Measurements from ENCODE around the gene DOCK9. TPM values are rescaled to one million over a fixed set of nuclear protein-coding genes. Genes with fewer than 3 reads are reported as not detected.

DOCK9 gene
- total RNA-seq, 1 donor from 2014 or later, result 88.4 TPM

DNA sequence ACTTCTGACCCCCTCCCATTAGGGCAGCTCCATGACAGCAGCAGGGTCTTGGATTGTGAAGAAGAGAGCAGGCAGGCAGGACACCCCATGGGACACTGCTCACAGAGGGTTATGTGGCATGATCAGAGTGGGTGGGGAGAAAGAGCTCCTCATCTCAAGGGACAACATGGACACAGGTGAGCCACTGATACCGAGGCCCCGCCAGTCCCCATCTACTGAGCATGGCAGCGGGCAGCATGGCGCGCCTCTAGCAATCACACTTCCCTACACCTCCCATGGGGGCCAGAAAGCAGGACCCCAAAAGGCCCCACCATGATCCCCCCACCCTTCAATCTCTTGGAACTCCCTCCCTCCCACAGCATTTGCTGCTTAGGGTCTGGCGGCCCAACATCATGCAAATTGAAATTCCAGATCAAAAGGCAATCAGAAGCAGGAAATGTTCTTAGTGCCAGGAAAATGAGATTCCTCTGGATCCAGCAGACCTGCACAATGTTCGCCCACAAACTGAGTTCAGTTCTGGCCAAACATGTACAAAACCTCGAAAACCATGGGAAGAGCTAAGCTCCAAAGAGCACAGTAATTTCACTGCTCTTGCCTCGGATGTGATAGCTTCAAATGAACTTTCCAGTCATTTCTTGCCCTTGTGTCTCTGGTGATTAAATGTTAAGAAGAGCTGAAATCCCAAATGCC lies 14.8 kb downstream of the DOCK9 start:
- H3K4me3 ChIP-seq, result no peak overlapping the region
- intact Hi-C loops (cut with DNase I), result no loop called here
- no peaks in the 10 kb centered on the region for H3K36me3 ChIP-seq
- TF ChIP-seq, protein P1, sequence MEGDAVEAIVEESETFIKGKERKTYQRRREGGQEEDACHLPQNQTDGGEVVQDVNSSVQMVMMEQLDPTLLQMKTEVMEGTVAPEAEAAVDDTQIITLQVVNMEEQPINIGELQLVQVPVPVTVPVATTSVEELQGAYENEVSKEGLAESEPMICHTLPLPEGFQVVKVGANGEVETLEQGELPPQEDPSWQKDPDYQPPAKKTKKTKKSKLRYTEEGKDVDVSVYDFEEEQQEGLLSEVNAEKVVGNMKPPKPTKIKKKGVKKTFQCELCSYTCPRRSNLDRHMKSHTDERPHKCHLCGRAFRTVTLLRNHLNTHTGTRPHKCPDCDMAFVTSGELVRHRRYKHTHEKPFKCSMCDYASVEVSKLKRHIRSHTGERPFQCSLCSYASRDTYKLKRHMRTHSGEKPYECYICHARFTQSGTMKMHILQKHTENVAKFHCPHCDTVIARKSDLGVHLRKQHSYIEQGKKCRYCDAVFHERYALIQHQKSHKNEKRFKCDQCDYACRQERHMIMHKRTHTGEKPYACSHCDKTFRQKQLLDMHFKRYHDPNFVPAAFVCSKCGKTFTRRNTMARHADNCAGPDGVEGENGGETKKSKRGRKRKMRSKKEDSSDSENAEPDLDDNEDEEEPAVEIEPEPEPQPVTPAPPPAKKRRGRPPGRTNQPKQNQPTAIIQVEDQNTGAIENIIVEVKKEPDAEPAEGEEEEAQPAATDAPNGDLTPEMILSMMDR (IDR thresholded peaks at IDR 0.05), result no peak
- TF ChIP-seq POLR2A (IDR thresholded peaks at IDR 0.05) (no peak), POLR2AphosphoS5 (IDR thresholded peaks at IDR 0.05; ENCODE audit: insufficient read depth in 1 of 2, low read depth in 1 of 2) (no peak)
- H3K4me1 ChIP-seq, result peaks cover 27% of the 10 kb centered on the region
- DNase-seq (ENCODE audit: extremely low spot score in 2 of 2), result no peak
- H3K27ac ChIP-seq, result no peak overlapping the region
- no peaks in the 10 kb centered on the region for H3K9me3 ChIP-seq
- no peaks in the 10 kb centered on the region for H3K27me3 ChIP-seq

DNA sequence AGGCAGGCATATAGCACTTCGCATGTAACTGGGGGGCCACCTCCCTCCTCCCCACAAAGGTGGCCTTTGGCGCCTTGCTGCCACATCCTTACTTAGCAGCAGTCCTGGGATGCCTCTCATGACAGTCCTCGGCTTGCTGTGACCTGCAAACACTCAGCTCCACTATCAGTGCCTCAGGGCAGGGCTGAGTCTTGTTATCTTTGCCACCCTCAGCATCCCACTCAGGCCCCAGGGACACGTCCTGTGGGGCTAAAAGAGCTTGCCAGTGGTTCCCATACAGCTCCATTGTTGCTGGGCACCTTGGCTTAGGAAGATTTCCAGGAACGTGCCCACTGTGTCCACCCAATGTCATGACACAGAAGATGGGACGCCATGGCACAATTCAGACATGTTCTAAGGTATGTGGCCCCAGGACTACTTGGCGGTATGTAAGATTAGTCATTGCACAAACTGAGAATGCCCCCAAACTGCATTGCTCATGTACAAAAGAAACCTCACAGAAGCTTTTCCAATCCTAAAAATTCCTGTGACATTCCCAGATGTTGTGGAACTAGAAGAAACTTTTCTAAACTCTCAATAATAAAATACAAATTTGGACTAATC lies 16.3 kb downstream of the DOCK9 start:
- DNase-seq (ENCODE audit: extremely low spot score in 2 of 2), result no peak
- no peak for TF ChIP-seq POLR2A (IDR thresholded peaks at IDR 0.05)
- TF ChIP-seq, protein P1 (IDR thresholded peaks at IDR 0.05), result no peak
- TF ChIP-seq POLR2AphosphoS5 (IDR thresholded peaks at IDR 0.05; ENCODE audit: insufficient read depth in 1 of 2, low read depth in 1 of 2), result no peak
- Histone ChIP-seq H3K4me1 (peaks cover 32% of the 10 kb centered on the region), H3K36me3 (no peaks in the 10 kb centered on the region), H3K4me3 (no peak overlapping the region), H3K27me3 (no peaks in the 10 kb centered on the region), H3K27ac (no peak overlapping the region), H3K9me3 (no peaks in the 10 kb centered on the region)
- intact Hi-C loops (cut with DNase I), result no loop called here

GRCh38 chr13:98960606-98961502 lies 17.0 kb downstream of the DOCK9 start:
- peaks cover 32% of the 10 kb centered on the region for H3K4me1 ChIP-seq
- H3K9me3 ChIP-seq, result no peaks in the 10 kb centered on the region
- TF ChIP-seq POLR2A (IDR thresholded peaks at IDR 0.05) (no peak), POLR2AphosphoS5 (IDR thresholded peaks at IDR 0.05; ENCODE audit: insufficient read depth in 1 of 2, low read depth in 1 of 2) (no peak)
- TF ChIP-seq, protein P1 (IDR thresholded peaks at IDR 0.05), result no peak
- peak overlapping the region; percentile 10 for H3K27ac ChIP-seq
- H3K36me3 ChIP-seq, result no peaks in the 10 kb centered on the region
- H3K27me3 ChIP-seq, result no peaks in the 10 kb centered on the region
- H3K4me3 ChIP-seq, result no peak overlapping the region
- intact Hi-C loops (cut with DNase I), result no loop called here
- DNase-seq (ENCODE audit: extremely low spot score in 2 of 2), result peak in 1 of 2 donors; percentile 67

GRCh38 chr13:98959786-98960605 lies 17.9 kb downstream of the DOCK9 start:
- peaks cover 32% of the 10 kb centered on the region for H3K4me1 ChIP-seq

More at GRCh38 chr13:98959786-98960605, 17.9 kb downstream of the DOCK9 start:
- Histone ChIP-seq H3K36me3 (no peaks in the 10 kb centered on the region), H3K9me3 (no peaks in the 10 kb centered on the region), H3K4me3 (no peak overlapping the region), H3K27me3 (no peaks in the 10 kb centered on the region), H3K27ac (peak overlapping the region; percentile 10)
- intact Hi-C loops (cut with DNase I), result no loop called here
- TF ChIP-seq POLR2A (IDR thresholded peaks at IDR 0.05) (no peak), POLR2AphosphoS5 (IDR thresholded peaks at IDR 0.05; ENCODE audit: insufficient read depth in 1 of 2, low read depth in 1 of 2) (no peak)
- TF ChIP-seq, protein P1 (IDR thresholded peaks at IDR 0.05), result no peak
- DNase-seq (ENCODE audit: extremely low spot score in 2 of 2), result no peak
